GM19023 (cell line): ENCODE results near the gene FBXL14.

ENCODE experiments used
- ATAC-seq: cut with Tn5 transposase; IDR thresholded peaks from one replicate; pipeline ENCODE4 v1.9.1; 2021; ENCODE audit warnings: mild to moderate bottlenecking, moderate library complexity; ENCODE audit not compliant: unreplicated experiment

The FBXL14 gene

GRCh38 chr12:1595026-1595561 lies 713 bp upstream of the FBXL14 start:
- no peak for ATAC-seq

- ATAC-seq = peak; percentile 52
These were observed 448 bp downstream of the FBXL14 start for GRCh38 chr12:1594006-1594260.

- ATAC-seq = peak; percentile 32
These were observed 991 bp downstream of the FBXL14 start for GRCh38 chr12:1593174-1594005.

GRCh38 chr12:1592444-1593173 lies 1.8 kb downstream of the FBXL14 start:
- no peak for ATAC-seq

GRCh38 chr12:1591543-1591942 lies 2.8 kb downstream of the FBXL14 start:
- ATAC-seq = no peak

GRCh38 chr12:1591034-1591433 lies 3.3 kb downstream of the FBXL14 start:
- ATAC-seq = no peak

- ATAC-seq = no peak
These were observed 4.0 kb downstream of the FBXL14 start for GRCh38 chr12:1590221-1590979.

GRCh38 chr12:1588575-1588947 lies 5.8 kb downstream of the FBXL14 start:
- no peak for ATAC-seq

- ATAC-seq = no peak
These were observed 6.3 kb downstream of the FBXL14 start for GRCh38 chr12:1587927-1588574.

- ATAC-seq = no peak
These were observed 10.1 kb downstream of the FBXL14 start for GRCh38 chr12:1584326-1584725.

GRCh38 chr12:1583421-1584078 lies 10.8 kb downstream of the FBXL14 start:
- ATAC-seq = peak; percentile 47

GRCh38 chr12:1582709-1583050 lies 11.7 kb downstream of the FBXL14 start:
- ATAC-seq = no peak

GRCh38 chr12:1581973-1582708 lies 12.2 kb downstream of the FBXL14 start:
- ATAC-seq = no peak

- ATAC-seq = no peak
These were observed 13.9 kb downstream of the FBXL14 start for GRCh38 chr12:1580526-1580925.

- ATAC-seq = no peak
These were observed 14.5 kb downstream of the FBXL14 start for GRCh38 chr12:1579651-1580435.

- no peak for ATAC-seq
These were observed 17.8 kb downstream of the FBXL14 start for GRCh38 chr12:1576410-1577241.

- ATAC-seq = no peak
These were observed 18.7 kb downstream of the FBXL14 start for GRCh38 chr12:1575408-1576401.
